Measurements from ENCODE around the gene TBC1D30.

Gene TBC1D30

GRCh38 chr12:64890873-64891468, 66.5 kb downstream of the TBC1D30 start:
- H3K9me3 ChIP-seq (ENCODE audit: low read length): no peaks in the 10 kb centered on the region
- H3K4me1 ChIP-seq (ENCODE audit: insufficient read depth, low read length): peaks cover 3% of the 10 kb centered on the region
- H3K36me3 ChIP-seq (ENCODE audit: insufficient read depth, low read length): no peaks in the 10 kb centered on the region
- no peaks in the 10 kb centered on the region for H3K27me3 ChIP-seq (ENCODE audit: insufficient read depth, low read length)
- H3K4me3 ChIP-seq (ENCODE audit: low read length): no peak overlapping the region
- H2AFZ ChIP-seq (ENCODE audit: low read depth, low read length): no peak overlapping the region

GRCh38 chr12:64891629-64892028, 67.2 kb downstream of the TBC1D30 start:
- peaks cover 3% of the 10 kb centered on the region for H3K4me1 ChIP-seq (ENCODE audit: insufficient read depth, low read length)
- H3K9me3 ChIP-seq (ENCODE audit: low read length): no peaks in the 10 kb centered on the region
- no peak overlapping the region for H3K4me3 ChIP-seq (ENCODE audit: low read length)
- no peak overlapping the region for H2AFZ ChIP-seq (ENCODE audit: low read depth, low read length)
- no peaks in the 10 kb centered on the region for H3K27me3 ChIP-seq (ENCODE audit: insufficient read depth, low read length)
- H3K36me3 ChIP-seq (ENCODE audit: insufficient read depth, low read length): no peaks in the 10 kb centered on the region

GRCh38 chr12:64892561-64892960, 68.1 kb downstream of the TBC1D30 start:
- Histone ChIP-seq H2AFZ (ENCODE audit: low read depth, low read length) (no peak overlapping the region), H3K36me3 (ENCODE audit: insufficient read depth, low read length) (no peaks in the 10 kb centered on the region), H3K4me1 (ENCODE audit: insufficient read depth, low read length) (peaks cover 3% of the 10 kb centered on the region), H3K9me3 (ENCODE audit: low read length) (no peaks in the 10 kb centered on the region), H3K27me3 (ENCODE audit: insufficient read depth, low read length) (no peaks in the 10 kb centered on the region), H3K4me3 (ENCODE audit: low read length) (no peak overlapping the region)

- H3K4me1 ChIP-seq (ENCODE audit: insufficient read depth, low read length): peaks cover 3% of the 10 kb centered on the region
- no peaks in the 10 kb centered on the region for H3K27me3 ChIP-seq (ENCODE audit: insufficient read depth, low read length)
- H3K4me3 ChIP-seq (ENCODE audit: low read length): no peak overlapping the region
- H3K9me3 ChIP-seq (ENCODE audit: low read length): peaks cover 2% of the 10 kb centered on the region
- H3K36me3 ChIP-seq (ENCODE audit: insufficient read depth, low read length): no peaks in the 10 kb centered on the region
- no peak overlapping the region for H2AFZ ChIP-seq (ENCODE audit: low read depth, low read length)
Measured at GRCh38 chr12:64893961-64894360, 69.5 kb downstream of the TBC1D30 start.

GRCh38 chr12:64894827-64895475, 70.5 kb downstream of the TBC1D30 start:
- H2AFZ ChIP-seq (ENCODE audit: low read depth, low read length): no peak overlapping the region
- no peak overlapping the region for H3K4me3 ChIP-seq (ENCODE audit: low read length)
- H3K36me3 ChIP-seq (ENCODE audit: insufficient read depth, low read length): no peaks in the 10 kb centered on the region
- H3K9me3 ChIP-seq (ENCODE audit: low read length): peaks cover 2% of the 10 kb centered on the region
- H3K27me3 ChIP-seq (ENCODE audit: insufficient read depth, low read length): no peaks in the 10 kb centered on the region
- H3K4me1 ChIP-seq (ENCODE audit: insufficient read depth, low read length): peaks cover 3% of the 10 kb centered on the region

GRCh38 chr12:64895526-64895925, 71.1 kb downstream of the TBC1D30 start:
- Histone ChIP-seq H3K36me3 (ENCODE audit: insufficient read depth, low read length) (no peaks in the 10 kb centered on the region), H3K4me3 (ENCODE audit: low read length) (no peak overlapping the region)

GRCh38 chr12:64900540-64900939, 76.1 kb downstream of the TBC1D30 start:
- H3K4me1 ChIP-seq (ENCODE audit: insufficient read depth, low read length): no peaks in the 10 kb centered on the region
- H3K36me3 ChIP-seq (ENCODE audit: insufficient read depth, low read length): no peaks in the 10 kb centered on the region
- no peaks in the 10 kb centered on the region for H3K27me3 ChIP-seq (ENCODE audit: insufficient read depth, low read length)
- H3K9me3 ChIP-seq (ENCODE audit: low read length): peaks cover 2% of the 10 kb centered on the region
- H2AFZ ChIP-seq (ENCODE audit: low read depth, low read length): no peak overlapping the region
- no peak overlapping the region for H3K4me3 ChIP-seq (ENCODE audit: low read length)

More at GRCh38 chr12:64895526-64895925, 71.1 kb downstream of the TBC1D30 start:
- Histone ChIP-seq H3K27me3 (ENCODE audit: insufficient read depth, low read length) (no peaks in the 10 kb centered on the region), H3K4me1 (ENCODE audit: insufficient read depth, low read length) (peaks cover 3% of the 10 kb centered on the region), H3K9me3 (ENCODE audit: low read length) (peaks cover 2% of the 10 kb centered on the region), H2AFZ (ENCODE audit: low read depth, low read length) (no peak overlapping the region)

GRCh38 chr12:64903479-64904152, 79.2 kb downstream of the TBC1D30 start:
- H3K4me3 ChIP-seq (ENCODE audit: low read length): no peak overlapping the region
- H2AFZ ChIP-seq (ENCODE audit: low read depth, low read length): no peak overlapping the region
- H3K36me3 ChIP-seq (ENCODE audit: insufficient read depth, low read length): no peaks in the 10 kb centered on the region
- no peaks in the 10 kb centered on the region for H3K4me1 ChIP-seq (ENCODE audit: insufficient read depth, low read length)
- no peaks in the 10 kb centered on the region for H3K27me3 ChIP-seq (ENCODE audit: insufficient read depth, low read length)
- no peaks in the 10 kb centered on the region for H3K9me3 ChIP-seq (ENCODE audit: low read length)

GRCh38 chr12:64907097-64907496, 82.7 kb downstream of the TBC1D30 start:
- Histone ChIP-seq H3K27me3 (ENCODE audit: insufficient read depth, low read length) (no peaks in the 10 kb centered on the region), H3K9me3 (ENCODE audit: low read length) (no peaks in the 10 kb centered on the region), H3K36me3 (ENCODE audit: insufficient read depth, low read length) (no peaks in the 10 kb centered on the region), H2AFZ (ENCODE audit: low read depth, low read length) (no peak overlapping the region), H3K4me3 (ENCODE audit: low read length) (no peak overlapping the region), H3K4me1 (ENCODE audit: insufficient read depth, low read length) (no peaks in the 10 kb centered on the region)

- Histone ChIP-seq H3K4me1 (ENCODE audit: insufficient read depth, low read length) (no peaks in the 10 kb centered on the region), H2AFZ (ENCODE audit: low read depth, low read length) (no peak overlapping the region), H3K27me3 (ENCODE audit: insufficient read depth, low read length) (no peaks in the 10 kb centered on the region), H3K4me3 (ENCODE audit: low read length) (no peak overlapping the region), H3K36me3 (ENCODE audit: insufficient read depth, low read length) (no peaks in the 10 kb centered on the region), H3K9me3 (ENCODE audit: low read length) (no peaks in the 10 kb centered on the region)
Measured at GRCh38 chr12:64909124-64909523, 84.7 kb downstream of the TBC1D30 start.

GRCh38 chr12:64911081-64911480, 86.6 kb downstream of the TBC1D30 start:
- Histone ChIP-seq H2AFZ (ENCODE audit: low read depth, low read length) (no peak overlapping the region), H3K4me3 (ENCODE audit: low read length) (no peak overlapping the region), H3K27me3 (ENCODE audit: insufficient read depth, low read length) (no peaks in the 10 kb centered on the region), H3K4me1 (ENCODE audit: insufficient read depth, low read length) (no peaks in the 10 kb centered on the region), H3K9me3 (ENCODE audit: low read length) (no peaks in the 10 kb centered on the region), H3K36me3 (ENCODE audit: insufficient read depth, low read length) (no peaks in the 10 kb centered on the region)

GRCh38 chr12:64911912-64912311, 87.5 kb downstream of the TBC1D30 start:
- H3K27me3 ChIP-seq (ENCODE audit: insufficient read depth, low read length): no peaks in the 10 kb centered on the region
- no peaks in the 10 kb centered on the region for H3K4me1 ChIP-seq (ENCODE audit: insufficient read depth, low read length)
- H3K4me3 ChIP-seq (ENCODE audit: low read length): no peak overlapping the region
- H2AFZ ChIP-seq (ENCODE audit: low read depth, low read length): no peak overlapping the region
- H3K9me3 ChIP-seq (ENCODE audit: low read length): no peaks in the 10 kb centered on the region
- H3K36me3 ChIP-seq (ENCODE audit: insufficient read depth, low read length): no peaks in the 10 kb centered on the region

GRCh38 chr12:64912516-64913255, 88.2 kb downstream of the TBC1D30 start:
- no peak overlapping the region for H3K4me3 ChIP-seq (ENCODE audit: low read length)
- no peaks in the 10 kb centered on the region for H3K36me3 ChIP-seq (ENCODE audit: insufficient read depth, low read length)
- H3K27me3 ChIP-seq (ENCODE audit: insufficient read depth, low read length): no peaks in the 10 kb centered on the region

More at GRCh38 chr12:64912516-64913255, 88.2 kb downstream of the TBC1D30 start:
- Histone ChIP-seq H2AFZ (ENCODE audit: low read depth, low read length) (no peak overlapping the region), H3K9me3 (ENCODE audit: low read length) (no peaks in the 10 kb centered on the region), H3K4me1 (ENCODE audit: insufficient read depth, low read length) (no peaks in the 10 kb centered on the region)

Measured in neuron (in vitro differentiated cells).